Uterus (tissue), 4 donors: ENCODE data around the gene LNX2. TPM values are rescaled to one million over a fixed set of nuclear protein-coding genes. Genes with fewer than 3 reads are reported as not detected.

Experiments
- DNase-seq, 2 donors: peaks; one replicate each; pipeline ENCODE4 v3.0.0-alpha.2; 2019 to 2020
- H3K27ac ChIP-seq, 2 donors: fragments of 200-600 bp; sonication (generic); 1 replicate in 1 of 2; 2 replicates in 1 of 2; pipeline ENCODE4 v1.5.1; 2016 to 2018
- H3K27me3 ChIP-seq, 2 donors: fragments of 200-600 bp; sonication (generic); one replicate each; pipeline ENCODE4 v1.5.1; 2018 to 2019; ENCODE audit warnings: control low read depth in 1 of 2
- H3K36me3 ChIP-seq, 2 donors: fragments of 200-600 bp; sonication (generic); one replicate each; pipeline ENCODE4 v1.5.1; 2019; ENCODE audit warnings: control low read depth in 1 of 2
- H3K4me1 ChIP-seq, 2 donors: fragments of 200-600 bp; sonication (generic); one replicate each; pipeline ENCODE4 v1.5.1; 2018 to 2019; ENCODE audit warnings: control low read depth in 1 of 2
- H3K4me3 ChIP-seq, 2 donors: fragments of 200-600 bp; sonication (generic); 1 replicate in 1 of 2; 2 replicates in 1 of 2; pipeline ENCODE4 v1.5.1; 2018 to 2019; ENCODE audit warnings: mild to moderate bottlenecking in 1 of 2
- H3K9me3 ChIP-seq, 2 donors: fragments of 200-600 bp; sonication (generic); one replicate each; pipeline ENCODE4 v1.5.1; 2019; ENCODE audit warnings: control low read depth in 1 of 2
- CTCF ChIP-seq, 4 experiments: fragments of 200-600 bp in 2 of 4; fragments of 450-650 bp in 2 of 4; sonication (generic) in 2 of 4; IDR thresholded peaks; one replicate each; pipeline ENCODE4 v1.5.1; 2016 to 2019; ENCODE audit warnings: antibody characterized with exemption in 4 of 4, mild to moderate bottlenecking in 2 of 4, moderate library complexity in 1 of 4
- POLR2A ChIP-seq, 2 donors: fragments of 450-650 bp; IDR thresholded peaks; one replicate each; pipeline ENCODE4 v1.6.1; 2016; ENCODE audit warnings: antibody characterized with exemption in 2 of 2, mild to moderate bottlenecking in 1 of 2, moderate library complexity in 1 of 2
- intact Hi-C: fragments of 100-400 bp; cut with DNase I; formaldehyde crosslinking; loops from one replicate; pipeline ENCODE4 v1.15.1; 2023; ENCODE audit warnings: low total_unique reads
- total RNA-seq, 4 donors: library from RNA; depleted of rRNA in 3 of 4; stranded (reverse); fragments of >200 nt in 3 of 4; gene quantifications; one replicate each; pipeline versions ENCODE4 v1.1.0 to v1.2.4, GENCODE V29; 2014 to 2023
- donor health status: DM: yes; HTN: yes; CAD: no.

The LNX2 gene
- total RNA-seq, 4 donors from 2014 or later: 1.5 to 13.2 (median 8.2) TPM

- H3K27me3 ChIP-seq: no peaks in the 10 kb centered on the region
- TF ChIP-seq POLR2A (IDR thresholded peaks at IDR 0.05) (no peak), CTCF (IDR thresholded peaks at IDR 0.05) (no peak)
- no peak overlapping the region for H3K27ac ChIP-seq
- no peaks in the 10 kb centered on the region for H3K4me1 ChIP-seq
- H3K9me3 ChIP-seq: no peaks in the 10 kb centered on the region
- no peak overlapping the region for H3K4me3 ChIP-seq
- H3K36me3 ChIP-seq: no peaks in the 10 kb centered on the region
- no peak for DNase-seq
- intact Hi-C loops: no loop called here
These were observed 31.9 kb downstream of the LNX2 start for GRCh38 chr13:27588405-27588804.

- H3K4me1 ChIP-seq: no peaks in the 10 kb centered on the region
- TF ChIP-seq CTCF (IDR thresholded peaks at IDR 0.05): no peak
- no peak for TF ChIP-seq POLR2A (IDR thresholded peaks at IDR 0.05)
- no peaks in the 10 kb centered on the region for H3K36me3 ChIP-seq
- intact Hi-C loops: no loop called here
- H3K9me3 ChIP-seq: no peaks in the 10 kb centered on the region
- H3K27ac ChIP-seq: no peak overlapping the region
- no peaks in the 10 kb centered on the region for H3K27me3 ChIP-seq
- DNase-seq: no peak
- no peak overlapping the region for H3K4me3 ChIP-seq
These were observed 33.1 kb downstream of the LNX2 start for GRCh38 chr13:27587095-27587746.

- intact Hi-C loops: no loop called here
- H3K9me3 ChIP-seq: no peaks in the 10 kb centered on the region
- no peaks in the 10 kb centered on the region for H3K36me3 ChIP-seq
- no peaks in the 10 kb centered on the region for H3K27me3 ChIP-seq
- H3K4me3 ChIP-seq: no peak overlapping the region
- DNase-seq: no peak
- H3K4me1 ChIP-seq: no peaks in the 10 kb centered on the region
- no peak overlapping the region for H3K27ac ChIP-seq
- no peak for TF ChIP-seq CTCF (IDR thresholded peaks at IDR 0.05)
- no peak for TF ChIP-seq POLR2A (IDR thresholded peaks at IDR 0.05)
These were observed 36.7 kb downstream of the LNX2 start for GRCh38 chr13:27583645-27584044.

GRCh38 chr13:27578121-27579030 is 42.0 kb downstream of the LNX2 start:
- Histone ChIP-seq H3K27me3 (no peaks in the 10 kb centered on the region), H3K36me3 (no peaks in the 10 kb centered on the region), H3K27ac (no peak overlapping the region), H3K9me3 (no peaks in the 10 kb centered on the region), H3K4me3 (no peak overlapping the region), H3K4me1 (no peaks in the 10 kb centered on the region)
- DNase-seq: no peak
- intact Hi-C loops: no loop called here
- TF ChIP-seq POLR2A (IDR thresholded peaks at IDR 0.05) (no peak), CTCF (IDR thresholded peaks at IDR 0.05) (no peak)

- DNase-seq: no peak
- intact Hi-C loops: no loop called here
- Histone ChIP-seq H3K4me1 (no peaks in the 10 kb centered on the region), H3K27ac (no peak overlapping the region), H3K27me3 (no peaks in the 10 kb centered on the region), H3K4me3 (no peak overlapping the region), H3K9me3 (no peaks in the 10 kb centered on the region), H3K36me3 (no peaks in the 10 kb centered on the region)
- TF ChIP-seq CTCF (IDR thresholded peaks at IDR 0.05): no peak
- TF ChIP-seq POLR2A (IDR thresholded peaks at IDR 0.05): no peak
These were observed 45.7 kb downstream of the LNX2 start for GRCh38 chr13:27574661-27575060.
